GM18526 (cell line): ENCODE measurements around the gene STARD7.

Source experiments
- POLR2A ChIP-seq: IDR thresholded peaks from 3 replicates; pipeline ENCODE4 v1.6.1; 2011; ENCODE audit not compliant: insufficient read length; ENCODE audit errors: extremely low read depth

STARD7 gene

GRCh38 chr2:96241227-96241626 lies 32.6 kb upstream of the STARD7 start:
- TF ChIP-seq POLR2A, result no peak

GRCh38 chr2:96240341-96241038 lies 31.9 kb upstream of the STARD7 start:
- TF ChIP-seq POLR2A, result no peak

GRCh38 chr2:96239745-96240264 lies 31.2 kb upstream of the STARD7 start:
- TF ChIP-seq POLR2A, result no peak

- no peak for TF ChIP-seq POLR2A
These were observed 30.5 kb upstream of the STARD7 start for GRCh38 chr2:96239091-96239490.

DNA sequence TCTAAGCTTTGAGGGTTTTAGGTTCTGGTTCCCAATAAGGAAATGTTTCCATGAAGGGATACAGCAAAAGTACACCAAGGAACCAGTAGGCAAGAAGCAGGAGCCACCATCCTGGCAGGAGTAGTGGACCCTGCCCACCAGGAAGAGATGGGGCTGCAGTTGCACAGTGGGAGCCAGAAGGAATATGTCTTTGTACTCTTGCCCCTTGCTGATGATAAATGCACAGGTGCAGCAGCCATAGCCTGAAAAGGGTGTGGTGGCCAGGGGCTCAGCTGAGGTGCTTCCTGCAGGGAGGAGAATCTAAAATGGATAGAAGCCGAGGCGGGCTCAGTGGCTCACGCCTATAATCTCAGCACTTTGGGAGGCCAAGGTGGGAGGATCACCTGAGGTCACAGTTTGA lies 29.6 kb upstream of the STARD7 start:
- TF ChIP-seq POLR2A, result no peak

- TF ChIP-seq POLR2A, result no peak
These were observed 28.3 kb upstream of the STARD7 start for GRCh38 chr2:96236882-96237281.

DNA sequence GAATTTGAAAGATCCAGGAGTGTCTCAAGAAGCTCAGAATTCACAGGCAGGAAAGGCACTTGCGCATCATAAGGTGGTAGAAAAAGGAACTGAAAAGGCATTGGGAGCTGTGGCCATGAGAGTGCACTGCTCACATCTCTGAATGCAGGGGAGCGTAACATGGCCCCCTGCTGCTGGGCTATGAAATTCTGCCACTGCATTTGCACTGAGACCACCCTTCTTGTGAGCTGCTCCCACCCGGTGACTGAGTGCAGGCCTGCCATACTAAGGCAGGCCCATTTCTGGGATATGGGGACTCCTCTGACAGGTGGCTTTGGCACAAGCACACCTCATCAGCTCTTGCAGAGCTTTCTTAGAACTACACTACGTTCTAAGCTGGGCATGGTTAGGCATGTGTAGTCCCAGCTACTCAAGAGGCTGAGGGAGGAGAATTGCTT lies 25.3 kb upstream of the STARD7 start:
- TF ChIP-seq POLR2A, result no peak

DNA sequence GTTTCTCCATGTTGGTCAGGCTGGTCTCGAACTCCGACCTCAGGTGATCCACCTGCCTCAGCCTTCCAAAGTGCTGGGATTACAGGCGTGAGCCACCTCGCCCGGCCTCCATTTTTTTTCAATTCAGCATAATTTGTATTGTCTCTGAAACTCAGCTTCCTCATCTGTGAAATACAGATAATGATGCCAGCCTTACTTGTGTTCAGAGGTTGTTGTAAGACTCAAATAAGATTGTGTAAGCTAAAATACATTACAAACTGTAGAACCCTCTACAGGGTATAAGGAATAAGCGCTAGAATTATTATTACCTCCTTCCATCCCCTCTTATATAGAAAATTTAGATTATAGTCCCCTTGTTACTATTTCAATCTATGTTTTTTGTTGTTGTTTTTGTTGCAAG lies 24.8 kb upstream of the STARD7 start:
- TF ChIP-seq POLR2A, result no peak

GRCh38 chr2:96231316-96231715 lies 22.7 kb upstream of the STARD7 start:
- TF ChIP-seq POLR2A, result no peak

DNA sequence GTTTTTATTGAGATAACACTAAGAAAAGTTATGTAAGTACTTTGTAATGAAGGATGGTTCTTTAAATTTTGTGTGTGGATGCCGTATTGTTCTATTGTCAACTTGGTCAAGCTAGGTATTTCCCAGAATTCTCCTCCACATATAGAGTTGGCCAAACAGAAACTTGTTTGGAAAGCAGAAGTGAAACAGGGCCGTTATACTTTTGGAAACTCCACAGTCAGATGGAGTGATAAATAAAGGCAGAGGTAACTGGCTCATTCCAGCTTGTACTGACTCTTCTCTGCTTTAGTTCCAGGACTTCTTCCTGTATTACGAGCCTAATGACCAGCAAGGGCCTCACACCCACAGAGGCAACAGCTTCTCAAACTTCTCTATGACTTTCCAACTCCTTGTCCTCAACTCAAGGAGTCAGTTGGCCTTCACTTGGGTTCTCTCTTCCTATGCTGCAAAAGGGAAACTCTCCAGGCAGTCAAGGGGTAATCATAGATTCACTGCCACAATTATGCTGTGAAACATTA lies 16.4 kb upstream of the STARD7 start:
- no peak for TF ChIP-seq POLR2A

GRCh38 chr2:96218508-96219131 lies 10.0 kb upstream of the STARD7 start:
- no peak for TF ChIP-seq POLR2A

GRCh38 chr2:96214554-96214953 lies 5.9 kb upstream of the STARD7 start:
- no peak for TF ChIP-seq POLR2A

DNA sequence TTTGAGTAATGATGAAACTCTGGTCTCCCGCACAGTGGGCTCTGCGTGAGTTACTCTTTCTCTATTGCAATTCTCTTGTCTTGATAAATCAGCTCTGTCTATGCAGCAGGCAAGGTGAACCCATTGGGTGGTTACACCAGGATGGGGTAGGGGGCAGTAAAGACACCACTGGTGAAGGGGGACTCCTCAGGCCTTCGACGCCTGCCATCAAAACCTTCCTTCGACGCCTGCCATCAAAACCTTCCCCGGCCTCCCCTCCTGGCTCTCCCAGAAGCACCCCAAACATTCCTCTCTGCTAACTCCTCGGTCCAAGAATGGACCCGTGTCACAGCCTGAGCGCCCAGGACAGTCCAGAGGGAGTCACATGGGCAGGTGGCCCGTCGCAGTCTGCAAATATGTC lies 4.8 kb upstream of the STARD7 start:
- TF ChIP-seq POLR2A, result no peak

GRCh38 chr2:96212339-96212738 lies 3.7 kb upstream of the STARD7 start:
- no peak for TF ChIP-seq POLR2A

GRCh38 chr2:96209729-96210085 lies 1.1 kb upstream of the STARD7 start:
- TF ChIP-seq POLR2A, result no peak

DNA sequence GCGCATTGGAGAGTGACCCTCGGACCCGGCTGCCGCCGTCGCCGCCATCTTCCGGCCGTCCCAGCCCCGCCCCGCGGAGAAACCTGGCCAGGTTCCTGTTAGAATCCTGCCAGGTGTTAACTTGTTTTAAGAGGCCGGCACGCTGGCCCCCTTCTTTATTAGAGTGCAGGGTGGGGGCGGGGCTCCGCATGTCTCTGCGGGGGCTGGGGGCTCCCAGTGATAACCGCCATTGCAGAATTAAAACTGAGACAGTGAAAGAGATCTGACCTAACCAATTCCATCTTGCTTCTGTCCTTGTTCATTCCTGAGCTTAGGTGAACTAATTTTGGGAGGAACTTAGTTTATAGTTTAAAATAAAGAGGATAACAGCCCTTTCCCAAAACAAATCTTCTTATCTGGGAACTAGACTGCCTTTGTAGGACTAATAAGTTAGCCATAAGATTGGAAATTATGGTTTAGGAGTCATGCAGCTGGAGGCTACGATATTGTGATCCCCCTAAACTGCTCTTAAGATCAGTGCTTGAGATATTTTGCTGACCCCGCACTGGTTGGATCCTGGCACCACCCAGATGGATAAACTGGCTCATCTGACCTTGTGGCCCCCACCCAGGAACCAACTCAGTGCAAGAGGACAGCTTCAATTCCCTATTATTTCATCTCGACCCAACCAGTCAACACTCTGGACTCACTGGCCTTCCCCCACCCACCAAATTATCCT lies 543 bp upstream of the STARD7 start:
- no peak for TF ChIP-seq POLR2A

DNA sequence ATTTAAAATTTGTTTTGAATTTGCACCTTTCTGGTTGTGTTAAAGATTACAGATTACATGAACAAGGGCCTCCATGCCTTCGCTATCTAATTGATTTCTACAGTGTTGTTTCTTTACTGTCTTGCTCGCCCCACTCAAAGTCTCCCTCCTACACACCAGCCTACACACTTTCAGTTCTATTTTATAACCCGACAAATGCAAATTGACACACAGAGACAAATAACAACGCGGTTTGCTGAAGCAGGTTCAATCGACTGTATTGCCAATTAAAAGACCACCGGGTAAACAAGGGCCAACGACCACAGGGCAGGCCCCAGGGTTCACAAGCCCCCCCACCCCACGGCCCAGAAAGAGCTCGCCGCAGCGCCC lies 869 bp downstream of the STARD7 start:
- TF ChIP-seq POLR2A, result no peak
